ENCODE results near the gene PTPRN2.

DNA sequence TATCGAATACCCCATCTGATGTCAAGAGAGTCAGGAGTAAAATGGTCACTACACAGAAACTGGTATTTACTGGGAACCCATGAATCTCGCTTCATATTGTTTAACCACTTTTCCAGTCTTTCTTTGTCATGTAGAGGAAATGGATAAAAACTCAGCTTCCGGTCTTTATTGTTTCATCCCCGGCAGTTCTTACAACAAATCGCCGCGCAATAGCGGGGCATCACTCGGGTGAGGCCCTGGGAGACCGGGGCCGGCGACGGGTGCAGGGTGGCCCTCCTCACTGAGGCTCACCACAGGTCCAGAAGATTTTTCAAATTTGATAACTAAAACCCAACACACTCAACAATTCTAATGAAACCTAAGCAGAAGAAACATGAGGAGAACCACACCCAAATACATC, 35.6 kb upstream of the PTPRN2 start:
- TF ChIP-seq POLR2A (IDR thresholded peaks at IDR 0.05; ENCODE audit: extremely low read depth, insufficient read length) (no peak), MYC (IDR thresholded peaks at IDR 0.05; ENCODE audit: low read depth, low read length) (no peak)
- TF ChIP-seq, protein P1, sequence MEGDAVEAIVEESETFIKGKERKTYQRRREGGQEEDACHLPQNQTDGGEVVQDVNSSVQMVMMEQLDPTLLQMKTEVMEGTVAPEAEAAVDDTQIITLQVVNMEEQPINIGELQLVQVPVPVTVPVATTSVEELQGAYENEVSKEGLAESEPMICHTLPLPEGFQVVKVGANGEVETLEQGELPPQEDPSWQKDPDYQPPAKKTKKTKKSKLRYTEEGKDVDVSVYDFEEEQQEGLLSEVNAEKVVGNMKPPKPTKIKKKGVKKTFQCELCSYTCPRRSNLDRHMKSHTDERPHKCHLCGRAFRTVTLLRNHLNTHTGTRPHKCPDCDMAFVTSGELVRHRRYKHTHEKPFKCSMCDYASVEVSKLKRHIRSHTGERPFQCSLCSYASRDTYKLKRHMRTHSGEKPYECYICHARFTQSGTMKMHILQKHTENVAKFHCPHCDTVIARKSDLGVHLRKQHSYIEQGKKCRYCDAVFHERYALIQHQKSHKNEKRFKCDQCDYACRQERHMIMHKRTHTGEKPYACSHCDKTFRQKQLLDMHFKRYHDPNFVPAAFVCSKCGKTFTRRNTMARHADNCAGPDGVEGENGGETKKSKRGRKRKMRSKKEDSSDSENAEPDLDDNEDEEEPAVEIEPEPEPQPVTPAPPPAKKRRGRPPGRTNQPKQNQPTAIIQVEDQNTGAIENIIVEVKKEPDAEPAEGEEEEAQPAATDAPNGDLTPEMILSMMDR (IDR thresholded peaks at IDR 0.05; ENCODE audit: low read depth, low read length): no peak
- TF ChIP-seq, protein P2, sequence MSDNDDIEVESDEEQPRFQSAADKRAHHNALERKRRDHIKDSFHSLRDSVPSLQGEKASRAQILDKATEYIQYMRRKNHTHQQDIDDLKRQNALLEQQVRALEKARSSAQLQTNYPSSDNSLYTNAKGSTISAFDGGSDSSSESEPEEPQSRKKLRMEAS (IDR thresholded peaks at IDR 0.05; ENCODE audit: low read depth, low read length): no peak
